Upper lobe of left lung (tissue), 4 donors: ENCODE data around the gene CAMK1D.

Experiments
- CTCF ChIP-seq, 6 experiments: fragments of 450-650 bp in 4 of 6; fragments of 200-600 bp in 2 of 6; sonication (generic) in 2 of 6; IDR thresholded peaks; one replicate each; pipeline ENCODE4 v1.5.1; 2016 to 2019; ENCODE audit warnings: antibody characterized with exemption in 6 of 6
- POLR2A ChIP-seq, 4 donors: fragments of 450-650 bp; IDR thresholded peaks; one replicate each; pipeline ENCODE4 v1.5.1; 2016 to 2017; ENCODE audit warnings: antibody characterized with exemption in 4 of 4, mild to moderate bottlenecking in 2 of 4
- POLR2AphosphoS5 ChIP-seq, 2 donors: sonication (generic); formaldehyde crosslinking; IDR thresholded peaks; one replicate each; pipeline ENCODE4 v1.5.1; 2017; ENCODE audit warnings: antibody characterized with exemption in 2 of 2

- TF ChIP-seq POLR2A (IDR thresholded peaks at IDR 0.05) (no peak), CTCF (IDR thresholded peaks at IDR 0.05) (no peak), POLR2AphosphoS5 (IDR thresholded peaks at IDR 0.05) (no peak)
Measured at GRCh38 chr10:12308736-12309375, 40.5 kb upstream of the CAMK1D start.
